ENCODE measurements around the gene RAMP3.
"Not testable (repeated sequence)": the region's sequence is repeated elsewhere in the genome, so short reads cannot be mapped to it uniquely, and the experiment has no call there.

RAMP3 gene

DNA sequence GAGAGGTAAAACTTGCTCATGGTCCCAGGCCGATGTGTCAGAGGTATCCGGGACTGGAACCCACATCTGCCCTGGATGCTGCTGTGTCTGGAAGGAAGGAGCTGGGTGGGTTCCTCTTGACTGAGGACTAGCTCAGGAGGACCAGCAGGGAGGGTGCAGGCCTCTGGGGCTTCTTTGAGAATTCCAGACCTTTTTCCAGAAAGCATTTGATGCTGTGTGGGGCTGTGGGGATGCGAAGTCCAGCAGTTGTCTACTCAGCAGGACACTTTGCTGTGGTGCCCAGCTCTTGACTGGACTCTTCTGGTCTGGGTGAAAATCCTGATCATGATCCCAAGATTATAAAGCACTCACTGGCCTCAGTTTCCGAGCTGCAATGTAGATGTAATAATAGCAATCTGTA is 1.7 kb downstream of the RAMP3 start:
- DNase-seq (ENCODE audit: low spot score in 2 of 2) (no peak), ATAC-seq (no peak)
- Mint-ChIP-seq H3K9me3 (no peaks in the 10 kb centered on the region), H3K4me1 (peaks cover 15% of the 10 kb centered on the region), H3K4me3 (no peak overlapping the region), H3K27ac (no peak overlapping the region), H3K36me3 (no peaks in the 10 kb centered on the region)

DNA sequence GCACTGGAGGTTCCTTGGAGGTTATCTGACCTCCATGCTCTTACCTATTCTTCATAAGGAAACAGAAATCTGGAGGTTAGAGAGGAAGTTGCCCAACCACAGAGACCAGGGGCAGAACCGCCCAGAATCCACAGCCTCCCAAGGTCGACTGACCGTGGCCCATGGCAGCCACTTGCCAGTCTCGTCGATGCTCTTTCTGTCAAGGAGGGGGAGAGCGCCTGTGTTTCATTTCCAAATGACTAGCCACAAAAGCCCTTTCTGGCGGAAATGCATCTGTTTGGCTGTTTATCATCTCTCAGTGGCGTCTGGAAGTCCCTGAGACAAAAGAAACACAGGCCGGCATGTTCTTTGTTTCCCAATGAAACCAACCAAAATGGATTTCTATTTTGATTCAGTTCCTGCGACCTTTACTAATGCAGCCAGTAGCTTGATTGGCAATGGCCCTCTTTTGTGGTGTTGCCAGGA is 2.9 kb downstream of the RAMP3 start:
- peak overlapping the region; percentile 51 for H3K27ac Mint-ChIP-seq
- ATAC-seq, result no peak
- no peak for DNase-seq (ENCODE audit: low spot score in 2 of 2)
- H3K9me3 Mint-ChIP-seq, result peaks cover 6% of the 10 kb centered on the region
- H3K36me3 Mint-ChIP-seq, result no peaks in the 10 kb centered on the region
- no peak overlapping the region for H3K4me3 Mint-ChIP-seq
- peaks cover 15% of the 10 kb centered on the region for H3K4me1 Mint-ChIP-seq

DNA sequence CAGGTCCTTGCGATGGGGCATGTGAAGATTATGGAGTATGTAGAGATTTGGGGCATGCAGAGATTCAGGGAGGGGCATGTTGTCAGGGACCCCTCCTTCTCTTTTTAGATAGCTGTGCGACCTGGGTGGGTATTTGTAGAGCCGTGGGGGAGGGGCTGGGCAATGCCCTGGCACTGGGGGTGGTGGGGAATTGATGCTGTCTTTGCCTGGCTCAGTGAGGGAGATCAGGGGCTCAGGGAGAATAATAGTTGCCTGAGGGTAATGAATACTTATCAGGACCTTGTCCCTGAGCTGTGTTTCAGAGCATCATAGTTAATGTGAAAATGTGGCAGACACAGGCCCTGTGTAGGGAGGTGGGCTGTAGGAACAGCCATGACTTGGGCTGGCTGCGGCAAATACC is 3.5 kb downstream of the RAMP3 start:
- H3K4me3 Mint-ChIP-seq, result no peak overlapping the region

DNA sequence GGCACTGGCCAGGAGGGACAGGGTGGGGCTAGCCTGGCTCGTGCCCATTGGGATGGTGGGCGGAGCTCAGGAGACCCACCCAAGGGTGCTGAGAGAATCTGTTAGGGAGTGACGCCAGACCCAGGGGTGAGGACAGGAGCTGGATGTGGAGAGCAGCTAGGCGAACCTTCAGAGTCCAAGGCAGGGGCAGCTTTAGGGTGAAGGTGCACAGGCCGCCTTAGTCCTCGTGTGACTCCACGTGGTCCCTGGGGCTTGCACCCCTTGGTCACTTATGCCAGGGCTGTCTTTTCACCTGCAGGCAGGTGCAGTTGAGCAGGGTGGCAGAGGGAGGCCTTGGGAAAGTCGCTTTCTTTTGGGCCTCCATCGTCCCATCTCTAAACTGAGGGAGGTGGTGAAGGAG is 4.3 kb downstream of the RAMP3 start:
- DNase-seq (ENCODE audit: low spot score in 2 of 2) (no peak), ATAC-seq (no peak)
- peak overlapping the region; percentile 51 for H3K27ac Mint-ChIP-seq
- H3K9me3 Mint-ChIP-seq, result peaks cover 6% of the 10 kb centered on the region
- no peaks in the 10 kb centered on the region for H3K36me3 Mint-ChIP-seq
- no peak overlapping the region for H3K4me3 Mint-ChIP-seq
- H3K4me1 Mint-ChIP-seq, result peaks cover 12% of the 10 kb centered on the region

More for the DNA sequence above, 3.5 kb downstream of the RAMP3 start:
- Mint-ChIP-seq H3K9me3 (peaks cover 6% of the 10 kb centered on the region), H3K36me3 (no peaks in the 10 kb centered on the region), H3K4me1 (peaks cover 15% of the 10 kb centered on the region), H3K27ac (peak overlapping the region; percentile 51)
- DNase-seq (ENCODE audit: low spot score in 2 of 2), result no peak
- no peak for ATAC-seq

DNA sequence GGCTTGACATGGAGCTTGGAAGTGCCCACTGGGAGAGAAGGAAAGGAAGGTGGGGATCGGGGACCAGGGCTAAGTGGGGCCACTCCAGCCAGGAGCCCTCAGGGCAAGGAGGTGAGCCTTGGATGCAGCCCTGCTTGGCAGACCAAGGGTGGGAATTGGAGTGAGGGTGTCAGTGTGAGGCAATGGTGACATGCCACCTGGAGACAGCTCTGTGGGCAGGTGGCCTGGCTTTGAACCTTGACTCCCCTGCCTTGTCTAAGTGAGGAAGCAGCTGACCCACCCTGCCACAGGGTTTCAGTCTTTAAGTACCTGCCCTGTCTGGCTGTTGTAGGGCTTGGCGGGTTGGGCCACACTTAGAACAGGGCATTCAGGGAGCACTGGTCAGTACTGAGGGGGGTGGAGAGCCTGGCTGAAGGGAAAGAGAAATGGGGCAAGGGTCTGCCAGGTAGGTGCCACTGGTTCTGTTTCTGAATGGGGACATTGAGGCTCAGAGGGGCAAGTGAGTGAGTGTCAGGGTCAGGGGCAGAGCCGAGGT is 4.8 kb downstream of the RAMP3 start:
- Mint-ChIP-seq H3K27ac (no peak overlapping the region), H3K9me3 (peaks cover 6% of the 10 kb centered on the region), H3K4me1 (peaks cover 8% of the 10 kb centered on the region), H3K36me3 (no peaks in the 10 kb centered on the region), H3K4me3 (no peak overlapping the region)
- no peak for DNase-seq (ENCODE audit: low spot score in 2 of 2)
- ATAC-seq, result no peak

DNA sequence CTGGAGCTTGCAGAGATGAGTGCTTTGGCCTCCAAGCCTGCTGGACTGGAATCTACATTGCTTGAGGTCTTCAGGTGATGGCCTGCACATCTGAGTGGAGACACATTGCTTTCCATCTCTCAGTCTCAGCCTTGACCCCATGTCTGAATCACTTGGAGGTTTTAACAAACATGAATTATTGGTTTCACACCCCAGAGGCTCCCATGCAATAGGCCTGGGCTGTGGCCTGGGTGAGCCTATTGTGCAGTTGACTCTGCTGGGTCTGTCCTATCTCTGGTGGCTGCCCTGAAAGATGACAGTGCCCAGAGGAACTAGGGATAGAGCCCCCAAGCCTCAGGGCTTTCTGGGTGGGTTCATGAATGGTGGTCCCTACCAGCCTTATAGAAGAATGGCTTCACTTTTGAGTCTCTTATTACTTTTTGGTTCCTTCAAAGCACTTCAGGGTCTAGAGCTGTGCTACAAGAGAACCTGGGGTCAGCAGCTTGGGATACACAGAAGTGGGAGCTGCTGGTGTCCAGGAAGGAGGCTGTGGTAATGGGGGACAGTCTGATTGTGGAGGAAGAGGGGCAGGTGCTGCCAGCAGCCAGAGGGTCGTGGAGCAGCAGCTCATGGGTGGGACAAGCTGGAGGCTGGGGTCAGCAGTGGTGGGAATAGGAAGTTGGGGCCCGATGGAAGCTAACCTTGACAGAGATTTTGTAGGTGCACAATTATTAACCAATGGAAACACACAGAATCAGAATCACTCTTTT is 5.5 kb downstream of the RAMP3 start:
- Mint-ChIP-seq H3K9me3 (peaks cover 6% of the 10 kb centered on the region), H3K36me3 (no peaks in the 10 kb centered on the region), H3K4me3 (no peak overlapping the region), H3K4me1 (peaks cover 8% of the 10 kb centered on the region), H3K27ac (no peak overlapping the region)
- ATAC-seq (no peak), DNase-seq (ENCODE audit: low spot score in 2 of 2) (no peak)

DNA sequence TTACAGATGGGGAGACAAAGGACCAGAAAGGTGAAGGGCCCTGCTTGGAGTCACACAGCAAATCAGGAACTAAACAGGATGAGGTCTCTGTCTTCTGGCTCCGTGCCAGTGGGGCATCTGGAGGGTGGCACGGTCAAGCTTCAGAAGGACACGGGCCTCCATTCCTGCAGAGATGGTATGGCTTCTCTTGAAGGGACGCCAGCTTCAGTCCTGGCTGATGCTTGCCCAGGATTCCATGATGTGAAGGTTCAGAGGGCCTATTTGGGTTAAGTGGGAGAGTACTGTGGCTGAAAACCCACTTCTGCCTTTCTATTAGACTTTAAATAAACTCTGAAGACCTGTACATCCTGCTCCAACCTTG is 6.1 kb downstream of the RAMP3 start:
- ATAC-seq, result no peak
- peaks cover 6% of the 10 kb centered on the region for H3K9me3 Mint-ChIP-seq
- H3K27ac Mint-ChIP-seq, result no peak overlapping the region
- no peaks in the 10 kb centered on the region for H3K36me3 Mint-ChIP-seq
- H3K4me1 Mint-ChIP-seq, result peaks cover 8% of the 10 kb centered on the region
- H3K4me3 Mint-ChIP-seq, result no peak overlapping the region
- DNase-seq (ENCODE audit: low spot score in 2 of 2), result no peak

DNA sequence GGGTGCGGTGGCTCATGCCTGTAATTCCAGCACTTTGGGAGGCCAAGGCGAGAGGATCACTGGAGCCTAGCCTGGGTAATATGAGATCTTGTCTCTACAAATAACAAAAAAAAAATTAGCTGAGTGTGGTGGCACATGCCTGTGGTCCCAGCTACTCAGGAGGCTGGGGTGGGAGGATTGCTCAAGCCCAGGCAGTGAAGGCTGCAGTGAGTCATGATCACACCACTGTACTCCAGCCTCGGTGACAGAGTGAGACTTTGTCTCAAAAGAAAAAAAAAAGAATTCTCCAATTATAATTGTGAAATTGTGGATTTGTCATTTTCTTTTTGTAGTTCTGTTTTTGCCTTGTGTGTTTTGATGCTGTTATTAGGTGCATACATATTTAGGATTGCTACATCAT is 6.7 kb downstream of the RAMP3 start:
- H3K4me3 Mint-ChIP-seq, result not testable (repeated sequence)

DNA sequence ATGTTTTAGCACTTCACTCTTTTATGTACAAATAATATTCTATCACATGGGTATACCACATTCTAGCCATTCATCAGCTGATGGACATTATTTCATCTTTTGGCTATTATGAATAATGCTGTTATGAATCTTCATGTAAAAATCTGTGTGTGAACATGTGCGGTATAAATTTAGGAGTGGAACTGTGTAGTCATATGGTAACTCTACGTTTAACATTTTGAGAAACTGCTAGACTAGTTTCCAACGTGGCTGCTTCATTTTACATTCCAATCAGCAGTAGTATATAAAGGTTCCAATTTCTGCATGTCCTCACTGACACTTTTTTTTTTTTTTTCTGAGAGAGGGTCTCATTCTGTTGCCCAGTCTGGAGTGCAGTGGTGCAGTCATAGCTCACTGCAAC is 8.3 kb downstream of the RAMP3 start:
- DNase-seq (ENCODE audit: low spot score in 2 of 2) (no peak), ATAC-seq (peak; percentile 66)
- H3K36me3 Mint-ChIP-seq, result no peaks in the 10 kb centered on the region
- H3K9me3 Mint-ChIP-seq, result peaks cover 6% of the 10 kb centered on the region
- no peak overlapping the region for H3K27ac Mint-ChIP-seq
- H3K4me1 Mint-ChIP-seq, result peaks cover 8% of the 10 kb centered on the region
- H3K4me3 Mint-ChIP-seq, result no peak overlapping the region

More for the DNA sequence above, 6.7 kb downstream of the RAMP3 start:
- not testable (repeated sequence) for H3K36me3 Mint-ChIP-seq; H3K4me1 Mint-ChIP-seq; DNase-seq (ENCODE audit: low spot score in 2 of 2); ATAC-seq; H3K9me3 Mint-ChIP-seq; H3K27ac Mint-ChIP-seq

DNA sequence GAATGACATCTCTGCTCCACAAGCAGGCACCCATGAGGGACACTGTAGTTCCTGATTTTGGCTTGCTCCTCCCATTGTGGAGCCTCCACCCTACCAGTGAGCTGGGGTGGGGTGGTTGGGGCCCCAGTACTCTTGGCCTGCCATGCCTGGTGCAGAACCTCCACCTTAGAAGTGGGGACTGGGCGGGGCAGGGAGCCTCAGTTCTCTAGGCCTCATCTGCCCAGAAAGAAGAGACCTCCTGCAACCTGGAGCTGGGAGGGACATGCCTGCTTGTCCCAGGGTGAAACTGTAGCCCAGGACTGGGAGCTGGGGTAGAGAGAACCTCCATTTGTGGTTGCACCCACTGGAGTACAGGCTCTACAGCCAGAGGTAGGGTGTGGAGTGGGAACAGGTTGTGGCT is 14.4 kb downstream of the RAMP3 start:
- H3K36me3 Mint-ChIP-seq, result no peaks in the 10 kb centered on the region
- H3K27ac Mint-ChIP-seq, result no peak overlapping the region
- no peak for DNase-seq (ENCODE audit: low spot score in 2 of 2)

DNA sequence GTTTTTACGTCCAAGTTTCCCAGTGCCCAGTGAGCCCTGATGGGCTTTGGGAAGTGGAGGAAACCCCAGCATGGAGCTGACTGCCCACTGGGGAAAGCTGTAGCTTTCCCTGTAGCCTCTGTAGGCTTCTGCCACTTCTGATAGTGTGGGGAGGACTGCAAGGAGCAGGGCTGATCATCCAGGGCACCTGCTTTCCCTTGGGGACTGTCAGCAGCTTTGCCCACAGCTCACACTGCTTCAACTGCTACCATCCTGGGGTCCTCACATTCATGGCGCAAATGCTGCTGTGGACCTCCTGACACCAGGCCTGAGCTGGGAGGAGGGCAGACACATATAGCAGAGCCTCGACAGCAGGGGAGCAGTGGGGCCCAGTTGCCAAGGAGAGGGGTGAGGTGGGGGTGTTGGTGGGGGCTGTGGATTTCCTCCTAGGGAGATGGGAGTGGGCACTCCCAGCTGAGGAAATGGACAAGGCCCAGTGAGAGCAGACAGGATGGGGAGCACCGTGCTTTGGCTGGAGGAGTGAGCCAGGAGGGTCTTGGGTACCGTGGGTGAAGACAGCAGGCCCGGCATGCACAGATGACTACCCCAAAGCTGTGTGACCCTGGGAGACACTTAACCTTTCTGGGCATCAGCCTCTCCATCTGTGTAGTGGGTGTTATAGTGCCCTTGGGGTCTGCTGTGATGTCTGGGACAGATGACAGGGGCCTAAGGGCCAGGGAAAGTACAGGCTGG is 16.2 kb downstream of the RAMP3 start:
- Mint-ChIP-seq H3K27ac (peak overlapping the region; percentile 29), H3K36me3 (no peaks in the 10 kb centered on the region), H3K4me3 (no peak overlapping the region), H3K9me3 (no peaks in the 10 kb centered on the region), H3K4me1 (no peaks in the 10 kb centered on the region)
- DNase-seq (ENCODE audit: low spot score in 2 of 2), result no peak
- no peak for ATAC-seq

More for the DNA sequence above, 14.4 kb downstream of the RAMP3 start:
- no peak overlapping the region for H3K4me3 Mint-ChIP-seq
- no peak for ATAC-seq
- H3K9me3 Mint-ChIP-seq, result no peaks in the 10 kb centered on the region
- no peaks in the 10 kb centered on the region for H3K4me1 Mint-ChIP-seq

DNA sequence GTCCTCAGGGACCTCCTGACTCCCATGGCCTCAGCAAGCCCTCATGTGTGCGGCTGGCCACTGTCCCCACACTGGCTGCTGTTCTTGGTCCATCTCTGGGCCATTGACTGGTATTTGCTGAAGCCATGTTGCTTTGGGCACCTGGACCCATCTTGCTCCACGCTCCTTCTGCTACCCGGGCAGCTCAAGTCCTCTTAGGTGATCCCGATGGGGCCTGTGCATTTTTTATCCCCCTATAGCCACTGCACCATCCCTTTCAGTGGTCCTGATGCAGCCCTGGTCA is 16.7 kb downstream of the RAMP3 start:
- H3K9me3 Mint-ChIP-seq, result no peaks in the 10 kb centered on the region
- DNase-seq (ENCODE audit: low spot score in 2 of 2) (no peak), ATAC-seq (no peak)
- no peaks in the 10 kb centered on the region for H3K4me1 Mint-ChIP-seq
- no peak overlapping the region for H3K4me3 Mint-ChIP-seq
- H3K27ac Mint-ChIP-seq, result peak overlapping the region; percentile 29
- H3K36me3 Mint-ChIP-seq, result no peaks in the 10 kb centered on the region

DNA sequence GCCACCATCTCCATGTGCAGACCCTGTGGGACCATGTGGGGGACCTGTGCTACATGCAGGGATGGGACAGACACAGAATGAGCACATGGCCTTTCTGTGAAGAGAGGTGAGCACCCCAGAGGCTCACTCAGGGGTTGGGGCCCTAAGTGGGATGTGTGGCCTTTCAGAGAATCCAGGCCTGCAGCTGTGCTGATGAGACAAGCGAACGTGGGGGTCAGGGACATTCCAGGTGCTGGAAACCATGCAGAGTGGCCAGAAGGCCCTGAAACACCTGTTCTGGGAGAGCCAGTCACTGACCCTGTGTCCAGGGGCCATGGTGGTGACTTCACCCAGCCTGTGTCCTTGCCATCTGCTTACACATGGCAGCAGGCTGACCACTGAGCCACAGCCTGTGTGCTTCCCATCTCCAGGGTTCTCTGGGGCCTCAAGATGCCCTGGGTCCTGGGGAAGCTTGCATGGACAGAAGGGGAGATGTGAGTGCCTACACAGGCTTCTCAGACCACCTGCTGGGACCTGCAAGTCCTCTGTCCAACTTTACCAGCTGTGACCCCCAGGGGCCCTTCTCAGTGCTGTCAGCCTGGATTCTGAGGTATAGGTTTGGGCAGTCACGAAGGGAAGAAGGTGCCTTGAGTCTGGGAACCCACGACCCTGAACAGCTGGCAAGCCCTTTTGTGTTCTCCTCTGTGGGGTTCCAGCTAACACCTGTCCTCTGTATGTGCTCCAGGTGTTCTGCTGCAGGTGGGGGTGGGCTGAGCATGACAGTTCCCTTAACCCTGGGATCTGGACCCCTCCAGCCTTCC is 17.6 kb downstream of the RAMP3 start:
- ATAC-seq (no peak), DNase-seq (ENCODE audit: low spot score in 2 of 2) (no peak)
- no peaks in the 10 kb centered on the region for H3K4me1 Mint-ChIP-seq
- H3K4me3 Mint-ChIP-seq, result no peak overlapping the region
- no peaks in the 10 kb centered on the region for H3K9me3 Mint-ChIP-seq
- no peaks in the 10 kb centered on the region for H3K36me3 Mint-ChIP-seq
- H3K27ac Mint-ChIP-seq, result no peak overlapping the region

DNA sequence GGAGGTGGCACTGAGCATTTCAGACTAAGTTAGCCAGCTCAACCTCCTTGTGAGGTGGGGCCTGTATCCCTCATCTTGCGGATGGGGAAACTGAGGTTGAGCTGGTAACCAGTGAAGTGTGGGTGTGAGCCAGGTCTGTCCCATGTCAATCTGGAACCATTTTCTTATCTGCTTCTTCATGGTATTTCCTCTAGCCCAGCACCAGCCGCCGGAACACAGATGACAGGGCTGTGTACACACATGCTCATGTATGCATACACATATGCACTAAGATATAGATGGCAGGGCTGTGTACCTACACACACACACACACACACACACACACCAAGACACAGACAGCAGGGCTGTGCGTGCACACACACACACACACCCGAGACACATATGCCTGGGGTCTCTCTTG is 18.5 kb downstream of the RAMP3 start:
- Mint-ChIP-seq H3K9me3 (no peaks in the 10 kb centered on the region), H3K27ac (no peak overlapping the region), H3K4me3 (no peak overlapping the region), H3K36me3 (no peaks in the 10 kb centered on the region), H3K4me1 (no peaks in the 10 kb centered on the region)
- ATAC-seq, result no peak
- DNase-seq (ENCODE audit: low spot score in 2 of 2), result no peak

DNA sequence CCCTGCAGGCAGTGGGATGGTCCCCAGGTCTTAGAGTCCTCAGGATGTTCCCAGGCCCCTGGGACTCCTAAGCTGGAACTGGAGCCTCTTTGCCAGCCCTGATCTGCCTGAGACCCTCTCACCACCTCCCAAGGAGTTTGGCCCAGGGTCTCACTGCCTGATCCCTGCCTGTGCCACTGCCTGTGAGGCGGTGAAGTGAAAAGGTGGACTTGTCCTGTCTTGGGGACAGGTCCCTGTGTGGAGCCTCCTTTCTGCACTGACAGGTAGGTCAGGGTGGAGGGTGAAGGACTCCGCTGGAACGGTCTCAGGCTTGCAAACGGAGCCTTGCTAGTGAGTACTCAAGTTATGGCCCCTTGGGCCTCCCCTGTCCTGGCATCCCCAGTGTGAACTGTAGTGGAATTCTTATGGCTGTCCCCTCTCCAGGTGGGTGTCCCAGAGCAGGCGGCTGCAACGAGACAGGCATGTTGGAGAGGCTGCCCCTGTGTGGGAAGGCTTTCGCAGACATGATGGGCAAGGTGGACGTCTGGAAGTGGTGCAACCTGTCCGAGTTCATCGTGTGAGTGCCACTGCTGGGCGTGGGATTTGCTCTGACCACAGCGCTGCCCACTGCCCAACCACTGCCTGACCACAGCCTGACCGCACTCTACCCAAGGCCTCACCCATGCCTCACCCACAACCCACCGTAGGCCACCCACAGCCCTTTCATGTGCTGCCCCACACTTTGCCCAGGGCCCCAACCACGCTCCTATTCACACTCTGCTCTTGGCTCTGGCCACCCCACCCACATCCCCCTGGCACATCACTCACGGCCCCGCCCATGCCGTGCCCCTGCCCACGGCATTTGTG is 19.5 kb downstream of the RAMP3 start:
- Mint-ChIP-seq H3K36me3 (no peaks in the 10 kb centered on the region), H3K9me3 (no peaks in the 10 kb centered on the region), H3K4me1 (no peaks in the 10 kb centered on the region), H3K4me3 (no peak overlapping the region), H3K27ac (no peak overlapping the region)
- no peak for DNase-seq (ENCODE audit: low spot score in 2 of 2)
- ATAC-seq, result no peak
